H9 (cell line): ENCODE results near the gene SIX3. TPM values are rescaled to one million over a fixed set of nuclear protein-coding genes. Genes with fewer than 3 reads are reported as not detected.

Source experiments
- DNase-seq: peaks from one replicate; pipeline ENCODE4 v3.0.0-alpha.2; 2017
- H2AFZ ChIP-seq: one replicate; pipeline ENCODE4 v1.6.1; 2013; ENCODE audit warnings: mild to moderate bottlenecking, low read length, control low read depth, moderate library complexity
- H2AK5ac ChIP-seq: 2 replicates; pipeline ENCODE4 v1.6.1; 2013; ENCODE audit warnings: low read length, control low read depth, mixed read lengths; ENCODE audit not compliant: insufficient read length
- H2BK120ac ChIP-seq: one replicate; pipeline ENCODE4 v1.6.1; 2013; ENCODE audit warnings: low read depth, mild to moderate bottlenecking, low read length, control low read depth, inconsistent platforms; ENCODE audit not compliant: poor library complexity, severe bottlenecking
- H2BK12ac ChIP-seq: 2 replicates; pipeline ENCODE4 v1.6.1; 2013; ENCODE audit warnings: low read length, control low read depth, mixed read lengths, low read depth; ENCODE audit not compliant: insufficient read length
- H2BK15ac ChIP-seq: 2 replicates; pipeline ENCODE4 v1.6.1; 2013; ENCODE audit warnings: low read depth, low read length, control low read depth
- H2BK20ac ChIP-seq: one replicate; pipeline ENCODE4 v1.6.1; 2013; ENCODE audit warnings: low read depth, mild to moderate bottlenecking, low read length, control low read depth, inconsistent platforms; ENCODE audit not compliant: poor library complexity, severe bottlenecking
- H2BK5ac ChIP-seq: 2 replicates; pipeline ENCODE4 v1.6.1; 2013; ENCODE audit warnings: low read length, control low read depth, mixed read lengths; ENCODE audit not compliant: insufficient read length
- H3K14ac ChIP-seq: 2 replicates; pipeline ENCODE4 v1.6.1; 2013; ENCODE audit warnings: low read length, control low read depth; ENCODE audit not compliant: insufficient read depth
- H3K18ac ChIP-seq: 2 replicates; pipeline ENCODE4 v1.6.1; 2013; ENCODE audit warnings: low read depth, mild to moderate bottlenecking, mixed read lengths, low read length, control low read depth; ENCODE audit not compliant: insufficient read length
- H3K23ac ChIP-seq: 2 replicates; pipeline ENCODE4 v1.6.1; 2013; ENCODE audit warnings: low read length, control low read depth, mixed read lengths, low read depth; ENCODE audit not compliant: insufficient read length
- H3K23me2 ChIP-seq: 2 replicates; pipeline ENCODE4 v1.6.1; 2013; ENCODE audit warnings: low read depth, mild to moderate bottlenecking, mixed read lengths, low read length, control low read depth; ENCODE audit not compliant: insufficient read length, poor library complexity, severe bottlenecking
- H3K27ac ChIP-seq: 2 replicates; pipeline ENCODE4 v1.5.1; 2013; ENCODE audit warnings: low read length, control low read depth, mixed read lengths, low read depth; ENCODE audit not compliant: insufficient read length
- H3K27me3 ChIP-seq: 2 replicates; pipeline ENCODE4 v1.6.1; 2013; ENCODE audit warnings: low read length, control low read depth, inconsistent platforms; ENCODE audit not compliant: insufficient read depth
- H3K4ac ChIP-seq: 2 replicates; pipeline ENCODE4 v1.6.1; 2013; ENCODE audit warnings: low read depth, mild to moderate bottlenecking, control low read depth, inconsistent platforms, low read length, moderate library complexity
- H3K4me1 ChIP-seq: 2 replicates; pipeline ENCODE4 v1.6.1; 2013; ENCODE audit warnings: low read length, control low read depth, inconsistent platforms; ENCODE audit not compliant: insufficient read depth
- H3K4me2 ChIP-seq: 2 replicates; pipeline ENCODE4 v1.6.1; 2013; ENCODE audit warnings: low read length, control low read depth, mixed read lengths; ENCODE audit not compliant: insufficient read length, insufficient read depth
- H3K56ac ChIP-seq: 2 replicates; pipeline ENCODE4 v1.6.1; 2013; ENCODE audit warnings: low read depth, mild to moderate bottlenecking, mixed read lengths, low read length, control low read depth; ENCODE audit not compliant: insufficient read length
- H3K79me1 ChIP-seq: 2 replicates; pipeline ENCODE4 v1.6.1; 2013; ENCODE audit warnings: low read depth, mild to moderate bottlenecking, moderate library complexity, low read length, control low read depth, inconsistent platforms; ENCODE audit not compliant: insufficient read depth, poor library complexity, severe bottlenecking
- H3K79me2 ChIP-seq: 2 replicates; pipeline ENCODE4 v1.6.1; 2013; ENCODE audit warnings: low read length, control low read depth, inconsistent platforms; ENCODE audit not compliant: insufficient read depth
- H3K9ac ChIP-seq: 2 replicates; pipeline ENCODE4 v1.6.1; 2013; ENCODE audit warnings: low read length, control low read depth, mixed read lengths; ENCODE audit not compliant: insufficient read length; ENCODE audit errors: extremely low read depth
- H3K9me3 ChIP-seq: one replicate; pipeline ENCODE4 v1.6.1; 2013; ENCODE audit warnings: low read depth, low read length, inconsistent platforms; ENCODE audit not compliant: control insufficient read depth
- H3T11ph ChIP-seq: one replicate; pipeline ENCODE4 v1.6.1; 2013; ENCODE audit warnings: mild to moderate bottlenecking, low read length, control low read depth, inconsistent platforms
- H4K20me1 ChIP-seq: one replicate; pipeline ENCODE4 v1.6.1; 2013; ENCODE audit not compliant: control insufficient read depth, insufficient read length, insufficient read depth
- H4K5ac ChIP-seq: 2 replicates; pipeline ENCODE4 v1.6.1; 2013; ENCODE audit warnings: low read depth, mild to moderate bottlenecking, mixed read lengths, low read length, control low read depth; ENCODE audit not compliant: insufficient read length
- H4K8ac ChIP-seq: replicated peaks from 2 replicates; pipeline ENCODE4 v1.6.1; 2013; ENCODE audit warnings: low read length, control low read depth, mixed read lengths, low read depth; ENCODE audit not compliant: insufficient read length
- H4K91ac ChIP-seq: 2 replicates; pipeline ENCODE4 v1.6.1; 2013; ENCODE audit warnings: low read depth, mild to moderate bottlenecking, moderate library complexity, mixed read lengths, low read length, control low read depth; ENCODE audit not compliant: insufficient read length
- H3K27ac Mint-ChIP-seq, 3 experiments: 2 replicates in 2 of 3; 3 replicates in 1 of 3; pipeline ENCODE4 v1.8.0; 2020 to 2021; ENCODE audit warnings: mixed read lengths in 3 of 3, mild to moderate bottlenecking in 1 of 3, moderate library complexity in 1 of 3
- H3K27me3 Mint-ChIP-seq: 2 replicates; pipeline ENCODE4 v1.8.0; 2021; ENCODE audit warnings: low read depth, mild to moderate bottlenecking, moderate library complexity, mixed read lengths
- H3K36me3 Mint-ChIP-seq, 3 experiments: 2 replicates in 2 of 3; 3 replicates in 1 of 3; pipeline ENCODE4 v1.8.0; 2020 to 2021; ENCODE audit warnings: low read depth in 3 of 3, mixed read lengths in 3 of 3; ENCODE audit not compliant: insufficient read depth in 1 of 3
- H3K4me1 Mint-ChIP-seq, 2 experiments: 2 replicates each; pipeline ENCODE4 v1.8.0; 2020; ENCODE audit warnings: mixed read lengths in 2 of 2
- H3K4me3 Mint-ChIP-seq, 2 experiments: 2 replicates in 1 of 2; 3 replicates in 1 of 2; pipeline ENCODE4 v1.8.0; 2020 to 2021; ENCODE audit warnings: mild to moderate bottlenecking in 2 of 2, mixed read lengths in 2 of 2, moderate library complexity in 1 of 2
- H3K9me3 Mint-ChIP-seq, 2 experiments: 2 replicates in 1 of 2; 3 replicates in 1 of 2; pipeline ENCODE4 v1.8.0; 2020; ENCODE audit warnings: mild to moderate bottlenecking in 2 of 2, mixed read lengths in 2 of 2, moderate library complexity in 1 of 2
- WGBS: extraction: QIAGEN DNeasy Blood & Tissue Kit; methylation state at CpG from one replicate; pipeline ENCODE4 v1.1.7; 2013; ENCODE audit warnings: missing lambda C conversion rate, low lambda C conversion rate, mixed read lengths; ENCODE audit not compliant: insufficient read length; ENCODE audit errors: extremely low coverage; 5-methylcytosine and 5-hydroxymethylcytosine counted together
- total RNA-seq: library from RNA; stranded (reverse); gene quantifications from 2 replicates; pipeline ENCODE4 v1.2.1, GENCODE V29; 2021
- TF ChIP-seq, protein P1 (sequence below): fragments of 200-600 bp; sonication (generic); conservative IDR thresholded peaks from 3 replicates; pipeline ENCODE4 v1.8.0; 2021; ENCODE audit warnings: antibody characterized with exemption, mild to moderate bottlenecking

Gene SIX3
- total RNA-seq, 1 experiment from 2014 or later = 0.55 TPM

DNA sequence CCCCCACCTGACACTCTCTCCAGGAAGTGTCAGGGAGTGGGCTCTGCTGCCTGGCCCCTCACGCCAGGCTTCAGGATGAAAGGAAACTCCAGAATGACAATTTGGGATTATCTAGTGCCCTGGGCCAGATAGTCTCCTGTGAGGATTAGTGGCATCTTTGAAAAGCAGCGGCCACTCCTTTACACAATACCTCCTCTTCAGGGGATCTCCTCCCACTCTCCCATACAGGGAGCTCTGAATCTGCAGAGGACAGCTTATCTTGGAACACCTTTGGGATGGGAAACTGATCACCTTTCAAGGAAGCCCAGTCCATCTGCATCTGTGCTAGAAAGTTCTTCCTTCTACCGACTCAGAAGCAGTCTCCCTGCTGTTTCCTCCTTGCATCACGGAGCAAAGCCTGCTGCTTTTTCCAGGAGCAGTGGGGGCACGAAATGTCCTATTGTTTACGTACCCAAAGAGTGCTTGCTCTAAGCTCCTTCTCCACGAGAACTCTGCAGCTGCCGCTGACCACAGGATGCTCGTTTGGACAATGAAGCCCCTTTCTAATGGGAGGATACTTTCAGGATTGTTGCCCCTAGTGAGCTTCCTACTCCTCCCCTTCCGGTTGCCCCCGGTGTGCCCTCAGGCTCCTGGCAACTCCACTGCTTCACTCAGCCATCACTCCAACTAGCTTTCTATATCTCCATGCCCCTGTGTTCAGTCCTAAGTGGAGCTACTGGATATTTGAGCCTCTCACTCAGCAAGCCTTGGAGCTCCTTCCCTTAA is 31.5 kb downstream of the SIX3 start:
- Histone ChIP-seq H2AK5ac (no peak overlapping the region), H3K79me1 (no peaks in the 10 kb centered on the region), H3K4me2 (no peak overlapping the region), H3K23me2 (no peaks in the 10 kb centered on the region), H4K20me1 (no peaks in the 10 kb centered on the region), H2BK20ac (no peak overlapping the region), H4K8ac (no peak overlapping the region), H4K91ac (no peak overlapping the region), H2BK12ac (no peak overlapping the region), H3K79me2 (no peaks in the 10 kb centered on the region), H3T11ph (no peak overlapping the region), H2BK5ac (no peak overlapping the region), H2BK15ac (no peak overlapping the region), H3K4me1 (no peaks in the 10 kb centered on the region; the same call in none of the 2 replicates), H3K14ac (no peak overlapping the region), H3K27ac (no peak overlapping the region), H4K5ac (no peak overlapping the region), H3K27me3 (no peaks in the 10 kb centered on the region), H3K56ac (no peak overlapping the region), H3K9ac (no peak overlapping the region), H3K18ac (no peak overlapping the region), H2BK120ac (no peak overlapping the region), H2AFZ (no peak overlapping the region), H3K4ac (no peak overlapping the region), H3K9me3 (no peaks in the 10 kb centered on the region), H3K23ac (no peak overlapping the region)
- no CpG with 5 or more reads among the region's 11 CpGs for WGBS
- peak overlapping the region in 2 of 3 experiments; percentile 28 to 69; a peak in 4 of 7 replicates for H3K27ac Mint-ChIP-seq
- H3K27me3 Mint-ChIP-seq = peaks cover 21% of the 10 kb centered on the region
- H3K4me3 Mint-ChIP-seq = peak overlapping the region; percentile 7 to 44; a peak in 2 of 5 replicates
- H3K9me3 Mint-ChIP-seq = no peaks in the 10 kb centered on the region; a peak in 1 of 5 replicates
- H3K36me3 Mint-ChIP-seq = no peaks in the 10 kb centered on the region
- no peak for DNase-seq
- TF ChIP-seq, protein P1, sequence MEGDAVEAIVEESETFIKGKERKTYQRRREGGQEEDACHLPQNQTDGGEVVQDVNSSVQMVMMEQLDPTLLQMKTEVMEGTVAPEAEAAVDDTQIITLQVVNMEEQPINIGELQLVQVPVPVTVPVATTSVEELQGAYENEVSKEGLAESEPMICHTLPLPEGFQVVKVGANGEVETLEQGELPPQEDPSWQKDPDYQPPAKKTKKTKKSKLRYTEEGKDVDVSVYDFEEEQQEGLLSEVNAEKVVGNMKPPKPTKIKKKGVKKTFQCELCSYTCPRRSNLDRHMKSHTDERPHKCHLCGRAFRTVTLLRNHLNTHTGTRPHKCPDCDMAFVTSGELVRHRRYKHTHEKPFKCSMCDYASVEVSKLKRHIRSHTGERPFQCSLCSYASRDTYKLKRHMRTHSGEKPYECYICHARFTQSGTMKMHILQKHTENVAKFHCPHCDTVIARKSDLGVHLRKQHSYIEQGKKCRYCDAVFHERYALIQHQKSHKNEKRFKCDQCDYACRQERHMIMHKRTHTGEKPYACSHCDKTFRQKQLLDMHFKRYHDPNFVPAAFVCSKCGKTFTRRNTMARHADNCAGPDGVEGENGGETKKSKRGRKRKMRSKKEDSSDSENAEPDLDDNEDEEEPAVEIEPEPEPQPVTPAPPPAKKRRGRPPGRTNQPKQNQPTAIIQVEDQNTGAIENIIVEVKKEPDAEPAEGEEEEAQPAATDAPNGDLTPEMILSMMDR = no peak
- peaks cover 36 to 52% of the 10 kb centered on the region in 2 experiments for H3K4me1 Mint-ChIP-seq
